Endometrium (tissue), 2 donors: ENCODE measurements around the gene RPS13.
A peak's percentile ranks its signal among the peaks of the same experiment; 100 is the strongest.
"Not testable (repeated sequence)": the region's sequence is repeated elsewhere in the genome, so short reads cannot be mapped to it uniquely, and the experiment has no call there.

Experiments used
- FAIRE-seq: peaks from 2 replicates; lab custom pipeline; 2012; peaks lifted over from hg19 to GRCh38; lab: Jason Lieb, UNC
- donor health status: control.
- donor health status: control.

RPS13 gene

DNA sequence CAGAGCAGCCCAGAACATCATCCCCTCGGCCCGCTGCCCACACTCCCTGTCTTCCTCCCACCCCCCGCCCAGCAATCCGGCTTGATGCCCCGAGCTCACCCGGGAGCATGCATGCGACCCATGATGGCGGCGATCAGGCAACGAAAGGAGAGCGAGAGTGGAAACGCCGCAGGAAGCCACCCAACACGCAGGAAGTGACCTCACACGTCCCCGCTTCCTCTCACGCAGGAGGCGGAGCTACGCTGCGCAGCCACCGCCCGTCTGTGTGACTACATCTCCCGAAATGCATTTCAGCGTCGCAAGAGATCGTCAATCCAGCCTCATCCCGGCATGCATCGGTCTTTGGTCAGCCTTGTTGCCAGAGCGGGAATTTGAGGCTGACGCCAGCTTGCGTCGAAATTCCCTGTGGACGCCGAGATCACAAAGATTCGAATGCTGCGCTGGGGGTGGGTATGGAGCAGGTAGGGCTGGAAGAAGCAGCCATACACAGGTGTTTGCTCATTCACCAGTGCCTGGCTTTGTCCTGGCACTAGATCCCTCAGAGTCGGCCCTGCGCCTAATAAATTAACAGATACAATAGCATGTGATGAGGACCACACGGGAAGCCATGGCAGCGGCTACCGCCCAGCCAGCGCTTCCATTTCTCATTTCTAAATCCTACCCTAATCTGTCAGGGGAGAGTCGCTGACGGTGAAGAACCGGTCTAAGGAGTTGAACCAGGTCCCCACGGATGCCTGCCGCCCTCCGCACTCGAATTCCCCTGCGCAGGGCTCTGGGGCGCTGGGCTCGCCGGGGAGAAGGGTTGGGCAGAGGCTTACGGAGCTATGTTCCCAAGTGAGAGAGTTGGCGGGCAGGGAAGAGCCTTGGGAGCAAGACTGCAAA, at the start of gene RPS13:
Gene RPS13, minus strand, starts transcription at position 148 of the 882 bp plus-strand sequence. Its CDS starts 26 bp downstream, at position 122.
- FAIRE-seq, result peak; percentile 86

DNA sequence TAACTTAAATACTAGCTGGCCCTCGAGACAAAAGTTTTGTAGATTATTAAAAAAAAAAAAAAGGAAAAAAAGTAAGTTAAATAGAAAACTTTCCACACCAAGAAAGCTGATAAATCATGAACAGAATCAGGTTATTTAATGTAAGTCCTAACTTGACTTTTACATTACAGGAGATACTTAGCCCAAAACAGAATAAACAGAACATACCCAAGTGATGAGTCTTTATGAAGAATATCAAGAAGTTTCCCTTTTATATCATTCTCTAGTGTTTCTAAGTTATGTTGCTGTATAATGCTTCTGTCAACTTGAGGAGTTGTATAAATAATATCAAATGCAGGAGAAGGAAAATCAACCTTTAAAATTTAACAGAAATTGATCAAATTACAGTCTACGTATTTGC, 44.5 kb upstream of the RPS13 start:
- no peak for FAIRE-seq

DNA sequence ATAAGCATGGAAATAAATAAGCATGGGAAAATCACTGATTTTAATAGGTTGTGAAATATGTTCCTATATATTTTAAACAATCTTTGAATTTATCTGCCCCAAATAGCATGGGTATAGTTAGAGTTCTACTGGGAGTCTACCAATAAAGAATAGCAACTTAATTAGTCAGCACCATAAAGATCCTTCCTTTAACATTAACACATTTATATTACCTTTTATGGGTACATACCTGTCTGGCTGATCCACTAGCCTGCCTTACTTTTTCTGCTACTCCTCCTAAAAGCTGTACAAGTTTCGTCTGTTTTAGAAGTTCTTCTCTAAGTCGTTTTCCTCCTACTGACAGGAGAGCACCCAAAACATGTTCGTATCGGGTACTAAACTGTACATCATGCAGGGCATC, 39.8 kb upstream of the RPS13 start:
- FAIRE-seq, result no peak

DNA sequence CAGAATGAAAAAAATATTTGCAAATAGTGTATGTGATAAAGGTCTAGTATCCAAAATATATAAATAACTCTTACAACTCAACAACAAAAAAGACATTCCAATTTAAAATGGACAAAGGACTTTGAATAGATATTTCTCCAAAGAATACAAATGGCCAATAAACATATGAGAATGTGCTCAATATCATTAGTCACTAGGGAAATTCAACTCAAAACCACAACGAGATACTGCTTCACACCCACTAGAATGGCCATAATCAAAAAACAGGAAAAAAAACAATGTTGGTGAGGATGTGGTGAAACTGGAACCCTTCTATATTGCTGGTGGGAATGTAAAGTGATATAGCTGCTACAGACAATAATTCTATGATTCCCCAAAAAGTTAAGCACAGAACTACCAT, 38.6 kb upstream of the RPS13 start:
- FAIRE-seq, result no peak

DNA sequence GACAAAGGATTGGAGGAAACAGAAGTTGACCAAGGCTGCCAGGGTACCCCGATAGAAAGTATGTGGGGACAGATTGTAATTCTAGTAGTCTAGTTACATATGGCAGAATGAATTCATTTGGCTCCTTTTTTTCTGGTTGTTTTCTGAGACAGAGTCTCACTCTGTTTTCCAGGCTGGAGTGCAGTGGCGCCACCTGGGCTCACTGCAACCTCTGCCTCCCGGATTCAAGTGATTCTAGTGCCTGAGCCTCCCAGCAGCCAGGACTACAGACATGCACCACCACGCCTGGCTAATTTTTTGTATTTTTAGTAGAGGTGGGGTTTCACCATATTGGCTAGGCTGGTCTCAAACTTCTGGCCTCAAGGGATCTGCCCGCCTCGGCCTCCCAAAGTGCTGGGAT, 30.3 kb upstream of the RPS13 start:
- not testable (repeated sequence) for FAIRE-seq

DNA sequence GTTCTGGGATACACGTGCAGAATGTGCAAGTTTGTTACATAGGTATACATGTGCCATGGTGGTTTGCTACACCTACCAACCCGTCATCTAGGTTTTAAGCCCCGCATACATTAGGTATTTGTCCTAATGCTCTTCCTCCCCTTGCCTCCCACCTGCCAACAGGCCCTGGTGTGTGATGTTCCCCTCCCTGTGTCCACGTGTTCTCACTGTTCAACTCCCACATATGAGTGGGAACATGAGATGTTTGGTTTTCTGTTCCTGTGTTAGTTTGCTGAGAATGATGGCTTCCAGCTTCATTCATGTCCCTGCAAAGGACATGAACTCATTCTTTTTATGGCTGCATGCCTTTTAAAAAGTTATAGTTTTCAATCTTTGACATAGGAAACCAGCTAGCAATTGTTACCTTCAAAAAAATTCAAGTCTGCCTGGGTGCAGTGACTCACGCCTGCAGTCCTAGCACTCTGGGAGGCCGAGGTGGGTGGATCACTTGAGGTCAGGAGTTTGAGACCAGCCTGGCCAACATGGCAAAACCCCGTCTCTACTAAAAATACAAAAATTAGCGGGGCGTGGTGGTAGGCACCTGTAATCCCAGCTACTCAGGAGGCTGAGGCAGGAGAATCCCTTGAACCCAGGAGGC, 28.1 kb upstream of the RPS13 start:
- FAIRE-seq, result not testable (repeated sequence)

DNA sequence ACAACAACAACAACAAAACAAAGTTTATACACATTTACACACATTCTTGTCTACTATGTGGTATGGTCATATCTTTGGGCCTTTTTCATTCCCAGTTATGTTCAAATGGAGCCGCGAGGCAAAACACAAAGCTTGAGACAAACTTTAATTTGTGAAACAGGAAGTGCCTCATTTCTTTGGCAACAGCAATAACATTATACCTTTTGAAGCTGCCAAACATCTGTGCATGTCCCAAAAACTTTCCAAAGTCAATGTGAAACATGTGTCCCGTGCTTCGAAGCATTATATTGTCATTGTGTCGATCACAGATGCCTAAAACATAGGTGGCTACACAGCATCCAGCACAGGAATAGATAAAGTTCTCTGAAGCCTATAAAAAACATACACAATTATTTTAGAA, 25.0 kb upstream of the RPS13 start:
- FAIRE-seq, result no peak

DNA sequence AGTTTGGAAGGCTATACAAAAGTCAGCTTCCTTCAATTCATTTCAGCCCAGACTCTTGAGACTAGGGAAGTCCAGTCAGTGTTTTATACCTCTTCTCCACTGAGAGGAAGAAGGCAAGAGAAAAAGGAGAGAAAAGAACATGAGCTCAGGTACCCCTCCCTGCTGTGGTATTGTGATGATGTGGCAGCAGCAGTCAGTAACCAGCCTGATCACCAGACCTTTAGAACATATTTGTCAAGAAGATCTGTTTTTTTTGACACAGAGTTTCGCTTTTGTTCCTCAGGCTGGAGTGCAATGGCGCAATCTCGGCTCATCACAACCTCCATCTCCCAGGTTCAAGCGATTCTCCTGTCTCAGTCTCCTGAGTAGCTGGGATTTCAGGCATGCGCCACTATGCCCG, 21.2 kb upstream of the RPS13 start:
- FAIRE-seq, result no peak

DNA sequence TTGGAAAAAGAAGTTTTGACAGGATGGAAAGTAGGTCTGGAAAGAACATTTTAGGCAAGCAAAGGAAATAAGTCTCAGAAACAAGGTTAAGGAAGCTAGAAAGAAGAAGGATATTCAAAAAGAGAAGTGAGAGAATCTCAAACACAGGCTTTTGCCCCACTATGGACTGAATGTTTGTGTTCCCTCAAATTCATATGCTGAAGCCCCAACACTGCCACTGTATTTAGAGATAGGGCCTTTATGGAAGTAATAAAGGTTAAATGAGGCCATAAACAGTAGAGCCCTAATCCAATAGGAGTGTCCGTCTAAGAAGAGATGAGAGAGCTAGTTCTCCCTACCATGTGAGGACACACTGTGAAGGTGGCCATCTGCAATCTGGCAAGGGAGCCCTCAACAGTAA, 20.6 kb upstream of the RPS13 start:
- FAIRE-seq, result no peak

DNA sequence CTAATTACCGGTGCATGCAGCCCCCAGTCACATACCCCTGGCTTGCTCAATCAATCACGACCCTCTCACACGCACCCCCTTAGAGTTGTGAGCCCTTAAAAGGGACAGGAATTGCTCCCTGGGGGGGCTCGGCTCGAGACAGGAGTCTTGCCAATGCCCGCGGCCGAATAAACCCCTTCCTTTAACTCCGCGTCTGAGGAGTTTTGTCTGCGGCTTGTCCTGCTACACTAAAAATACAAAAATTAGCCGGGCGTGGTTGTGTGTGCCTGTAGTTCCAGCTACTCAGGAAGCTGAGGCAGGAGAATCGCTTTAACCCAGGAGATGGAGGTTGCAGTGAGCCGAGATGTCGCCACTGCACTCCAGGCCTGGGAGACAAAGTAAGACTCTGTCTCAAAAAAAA, 8.5 kb upstream of the RPS13 start:
- not testable (repeated sequence) for FAIRE-seq

DNA sequence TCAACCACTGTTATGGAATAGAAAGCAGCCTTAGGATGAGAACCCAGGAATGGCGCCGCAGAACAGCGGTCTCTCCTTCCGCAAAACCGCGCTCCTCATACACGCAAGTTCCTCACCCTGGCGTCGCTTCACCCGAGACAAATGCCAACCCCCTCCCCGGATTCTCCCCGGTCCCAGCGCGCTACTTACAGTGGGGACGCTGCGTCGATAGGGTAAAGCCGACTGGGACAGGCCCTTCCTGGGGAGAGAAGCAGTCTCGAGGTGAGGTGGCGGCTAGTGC, 287 bp downstream of the RPS13 start:
- FAIRE-seq, result no peak

DNA sequence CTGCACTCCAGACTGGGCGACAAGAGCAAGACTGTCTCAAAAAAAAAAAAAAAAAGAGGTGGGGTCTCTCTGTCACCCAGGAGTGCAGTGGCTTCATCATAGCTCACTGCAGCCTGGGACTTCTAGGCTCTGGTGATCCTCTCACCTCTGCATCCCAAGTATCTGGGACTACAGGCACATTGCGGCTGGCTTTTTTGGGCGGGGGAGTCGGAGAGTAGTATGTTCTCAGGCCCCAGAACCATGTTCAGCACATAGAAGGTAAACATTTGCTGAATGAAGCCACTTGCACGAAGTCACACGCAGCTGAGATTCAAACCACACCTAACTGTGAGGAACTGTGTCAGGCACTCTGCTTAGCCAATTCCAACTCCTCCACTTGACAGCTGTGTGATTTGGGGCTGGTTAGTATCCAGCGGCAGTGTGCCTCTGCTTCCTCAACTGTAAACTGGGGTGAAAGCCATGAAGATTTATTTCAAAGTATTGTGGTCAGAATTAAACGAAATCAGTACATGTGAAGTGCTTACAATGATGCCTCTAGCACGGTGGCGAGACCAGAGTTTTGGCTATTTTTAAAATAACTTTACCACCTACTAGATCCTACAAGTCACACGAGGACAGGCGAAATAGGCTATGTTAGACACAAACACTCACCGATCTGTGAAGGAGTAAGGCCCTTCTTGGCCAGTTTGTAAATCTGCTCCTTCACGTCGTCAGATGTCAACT, 789 bp downstream of the RPS13 start:
- FAIRE-seq, result no peak

DNA sequence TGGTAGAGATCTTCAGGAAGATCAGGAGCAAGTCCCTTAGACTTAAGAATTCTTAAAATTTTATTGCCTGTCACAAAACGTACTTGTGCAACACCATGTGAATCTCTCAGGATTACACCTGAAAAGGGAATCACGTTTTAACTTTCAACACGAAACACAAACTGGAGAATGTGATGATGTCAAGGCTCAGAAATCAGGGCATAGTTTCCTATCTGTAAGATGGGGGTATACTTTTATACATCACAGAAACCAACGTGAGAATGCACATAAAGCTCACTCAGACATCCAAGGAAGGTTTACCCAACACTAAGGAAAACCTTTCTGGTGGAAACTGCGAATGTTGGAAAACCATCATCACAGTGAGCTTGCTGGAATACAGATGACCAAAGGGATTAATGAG, 2.0 kb downstream of the RPS13 start:
- no peak for FAIRE-seq

DNA sequence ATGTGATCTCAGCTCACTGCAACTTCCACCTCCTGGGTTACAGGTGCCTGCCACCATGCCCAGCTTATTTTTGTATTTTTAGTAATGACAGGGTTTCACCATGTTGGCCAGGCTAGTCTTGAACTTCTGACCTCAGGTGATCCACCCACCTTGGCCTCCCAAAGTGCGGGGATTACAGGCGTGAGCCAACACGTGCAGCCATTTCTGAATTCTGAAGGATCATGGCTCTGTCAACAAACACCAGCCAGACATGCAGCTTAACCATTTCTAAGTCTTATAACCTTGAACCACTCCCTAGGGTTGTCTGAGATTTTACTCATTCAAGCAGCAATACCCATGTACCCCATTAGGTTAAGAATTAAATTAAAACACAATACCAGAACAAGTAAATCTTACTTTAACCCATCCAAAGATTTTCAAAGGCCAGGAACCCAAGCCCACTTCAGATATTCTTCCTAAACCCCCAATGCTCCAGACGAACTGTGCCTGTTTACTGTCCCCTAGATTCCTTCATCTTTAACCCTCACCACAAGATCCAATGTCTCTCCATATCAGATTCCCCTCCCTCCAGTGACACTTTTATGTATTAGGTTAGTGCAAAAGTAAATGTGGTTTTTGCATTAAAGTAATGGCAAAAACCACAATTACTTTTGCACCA, 4.0 kb downstream of the RPS13 start:
- FAIRE-seq, result no peak

DNA sequence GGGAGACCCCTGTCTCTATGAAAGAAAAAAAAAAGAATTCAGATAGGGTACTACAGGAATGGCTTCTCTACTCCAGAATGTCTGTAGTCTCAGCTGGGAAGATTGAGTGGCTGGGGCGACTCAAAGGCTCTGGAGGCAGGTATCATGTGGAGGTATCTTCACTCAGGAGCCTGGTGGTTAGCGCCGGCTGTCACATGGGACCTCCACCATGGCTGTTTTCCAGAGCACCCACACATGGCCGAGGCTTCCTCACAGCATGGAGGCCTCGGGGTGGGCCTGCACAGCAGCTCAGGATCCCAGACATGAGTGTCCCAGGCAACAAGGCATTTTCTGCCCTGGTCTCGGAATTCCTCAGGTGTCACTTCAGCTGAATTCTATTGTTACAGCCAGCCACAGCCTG, 10.1 kb downstream of the RPS13 start:
- FAIRE-seq, result no peak

DNA sequence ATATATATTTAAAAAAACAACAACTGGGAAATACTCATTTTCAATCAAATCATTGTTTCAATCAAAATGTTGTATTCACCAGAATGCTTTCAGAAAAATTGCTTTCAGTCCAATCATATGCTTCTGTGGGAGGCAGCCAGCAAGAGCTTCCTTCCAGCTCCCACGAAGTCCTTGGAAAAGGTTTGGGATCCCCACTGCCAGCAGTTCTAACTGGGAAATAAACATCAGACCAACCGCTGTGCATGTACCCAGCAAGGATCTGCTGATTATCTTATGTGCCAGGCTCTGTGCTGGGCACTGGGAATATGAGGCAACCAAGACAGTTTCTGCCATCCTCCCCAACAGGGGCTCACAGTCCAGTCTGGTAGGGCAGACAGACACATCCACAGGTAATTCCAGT, 10.8 kb downstream of the RPS13 start:
- FAIRE-seq, result no peak

DNA sequence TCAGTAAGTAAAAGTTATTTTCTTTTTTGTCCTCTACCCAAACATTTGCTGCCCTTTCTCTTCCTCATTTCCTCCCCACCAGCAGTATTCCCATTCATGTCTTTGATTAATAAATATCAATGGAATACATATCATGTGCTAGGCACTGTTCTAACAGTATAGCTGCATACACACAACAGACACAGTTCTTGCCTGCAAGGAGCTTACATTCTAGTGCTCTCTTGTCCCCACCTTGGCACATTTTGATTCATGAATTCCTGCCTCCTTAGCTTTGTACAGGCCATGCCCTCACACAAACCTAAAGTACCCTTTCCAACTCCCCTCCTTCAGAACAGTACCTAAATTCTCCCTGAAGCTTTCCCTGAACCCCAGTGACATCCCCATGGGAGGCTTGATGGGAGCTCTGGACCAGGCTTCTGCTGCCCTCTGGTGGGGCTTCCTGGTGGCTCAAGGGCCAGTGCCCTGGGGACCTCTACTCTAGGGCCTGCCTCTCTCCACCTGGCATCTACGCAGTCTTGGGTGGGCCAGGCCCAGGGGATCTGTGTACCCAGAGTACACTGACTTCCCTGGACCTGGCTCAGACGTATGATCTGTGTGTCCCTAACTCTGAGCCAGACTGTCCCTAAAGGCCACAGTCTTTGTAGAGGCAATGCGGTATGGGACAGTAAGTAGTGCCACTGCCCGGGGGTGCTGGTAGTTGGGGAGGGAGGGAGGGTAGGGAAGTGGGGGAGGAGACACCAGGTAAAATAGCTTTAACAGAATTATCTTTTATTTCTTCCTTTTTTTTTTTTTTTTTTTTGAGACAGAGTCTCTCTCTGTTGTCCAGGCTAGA, 14.1 kb downstream of the RPS13 start:
- no peak for FAIRE-seq

DNA sequence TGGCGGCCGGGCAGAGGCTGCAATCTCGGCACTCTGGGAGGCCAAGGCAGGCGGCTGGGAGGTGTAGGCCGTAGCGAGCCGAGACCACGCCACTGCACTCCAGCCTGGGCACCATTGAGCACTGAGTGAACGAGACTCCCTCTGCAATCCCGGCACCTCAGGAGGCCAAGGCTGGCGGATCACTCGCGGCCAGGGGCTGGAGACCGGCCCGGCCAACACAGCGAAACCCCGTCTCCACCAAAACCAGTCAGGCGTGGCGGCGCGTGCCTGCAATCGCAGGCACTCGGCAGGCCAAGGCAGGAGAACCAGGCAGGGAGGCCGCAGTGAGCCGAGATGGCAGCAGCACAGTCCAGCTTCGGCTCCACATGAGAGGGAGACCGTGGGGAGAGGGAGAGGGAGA, 26.3 kb downstream of the RPS13 start:
- FAIRE-seq, result not testable (repeated sequence)

DNA sequence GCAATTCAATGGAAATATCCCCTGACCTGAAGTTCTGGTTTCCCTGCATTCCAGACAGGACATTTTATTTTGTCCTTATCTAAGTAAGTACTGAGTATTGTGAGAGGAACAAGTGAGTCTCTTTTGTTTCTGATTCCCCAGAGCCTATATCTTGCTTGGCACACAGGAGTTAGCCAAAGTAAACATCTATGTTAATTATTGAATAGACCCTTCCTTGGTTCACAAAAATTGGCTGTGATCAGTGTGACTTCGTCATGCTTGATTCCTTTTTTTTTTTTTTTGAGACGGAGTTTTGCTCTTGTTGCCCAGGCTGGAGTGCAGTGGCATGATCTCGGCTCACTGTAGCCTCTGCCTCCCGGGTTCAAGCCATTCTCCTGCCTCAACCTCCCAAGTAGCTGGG, 29.0 kb downstream of the RPS13 start:
- not testable (repeated sequence) for FAIRE-seq

DNA sequence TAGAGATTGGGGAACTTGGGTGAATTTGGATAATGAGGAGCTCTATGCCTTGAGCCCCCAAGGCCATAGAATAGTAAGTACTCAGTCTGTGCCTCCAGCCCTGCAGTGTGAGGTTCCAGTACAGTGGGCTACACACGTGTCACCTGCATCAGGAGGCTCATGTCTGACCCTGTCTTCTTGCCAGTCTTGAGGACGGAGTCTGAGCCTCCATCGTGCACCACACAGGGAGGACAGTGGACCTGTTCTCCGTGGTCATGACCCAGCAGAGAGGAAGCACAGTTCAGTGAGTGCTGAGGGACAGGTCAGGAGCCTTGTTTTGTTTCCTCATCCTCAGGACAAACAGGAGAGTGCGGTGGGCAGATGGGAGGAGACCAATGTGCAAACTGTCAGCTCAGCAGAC, 30.8 kb downstream of the RPS13 start:
- FAIRE-seq, result no peak
